ENCODE data around the gene DGKQ.
"Not testable (repeated sequence)": the region's sequence is repeated elsewhere in the genome, so short reads cannot be mapped to it uniquely, and the experiment has no call there.

DGKQ gene

GRCh38 chr4:919004-919680 is 54.2 kb downstream of the DGKQ start:
- DNase-seq, result not testable (repeated sequence)

- not testable (repeated sequence) for DNase-seq
Measured at GRCh38 chr4:918591-918990, 54.8 kb downstream of the DGKQ start.

- DNase-seq, result no peak
Measured at GRCh38 chr4:917992-918391, 55.4 kb downstream of the DGKQ start.

GRCh38 chr4:917466-917865 is 55.9 kb downstream of the DGKQ start:
- DNase-seq, result no peak

- no peak for DNase-seq
Measured at GRCh38 chr4:915595-915994, 57.8 kb downstream of the DGKQ start.

- no peak for DNase-seq
Measured at GRCh38 chr4:915041-915474, 58.3 kb downstream of the DGKQ start.

- DNase-seq, result no peak
Measured at GRCh38 chr4:914531-914930, 58.8 kb downstream of the DGKQ start.

- DNase-seq, result no peak
Measured at GRCh38 chr4:913280-913618, 60.1 kb downstream of the DGKQ start.

- no peak for DNase-seq
Measured at GRCh38 chr4:912548-913279, 60.7 kb downstream of the DGKQ start.

- DNase-seq, result no peak
Measured at GRCh38 chr4:911871-912490, 61.4 kb downstream of the DGKQ start.

- DNase-seq, result no peak
Measured at GRCh38 chr4:911221-911751, 62.1 kb downstream of the DGKQ start.

- DNase-seq, result no peak
Measured at GRCh38 chr4:910366-911091, 62.8 kb downstream of the DGKQ start.

- DNase-seq, result no peak
Measured at GRCh38 chr4:909821-910220, 63.5 kb downstream of the DGKQ start.

GRCh38 chr4:909131-909571 is 64.2 kb downstream of the DGKQ start:
- DNase-seq, result no peak

All from NCI-H2171 (cell line).